ENCODE data around the gene LYRM2. TPM values are rescaled to one million over a fixed set of nuclear protein-coding genes. Genes with fewer than 3 reads are reported as not detected.

Gene LYRM2
- total RNA-seq, 2 donors from 2014 or later, result 8.0 to 13.8 TPM

GRCh38 chr6:89580997-89581666, 57.4 kb downstream of the LYRM2 start:
- Histone ChIP-seq H3K27me3 (no peaks in the 10 kb centered on the region), H3K4me3 (no peak overlapping the region), H3K27ac (no peak overlapping the region), H3K36me3 (replicated peaks in 1 of 2; ENCODE audit: insufficient read depth in 1 of 2, low read depth in 2 of 2) (no peaks in the 10 kb centered on the region), H3K4me1 (no peaks in the 10 kb centered on the region), H3K9me3 (no peaks in the 10 kb centered on the region)
- DNase-seq (no peak), ATAC-seq (no peak)
- intact Hi-C loops (cut with DNase I), result no loop called here
- no peak for TF ChIP-seq CTCF (IDR thresholded peaks at IDR 0.05)
- TF ChIP-seq POLR2A (IDR thresholded peaks at IDR 0.05), result no peak
- WGBS, 2 donors, result 88 to 92% methylated on average over 3 of the region's 3 CpGs

GRCh38 chr6:89575562-89575960, 63.0 kb downstream of the LYRM2 start:
- Histone ChIP-seq H3K27me3 (no peaks in the 10 kb centered on the region), H3K9me3 (no peaks in the 10 kb centered on the region), H3K4me3 (no peak overlapping the region), H3K27ac (no peak overlapping the region), H3K4me1 (no peaks in the 10 kb centered on the region), H3K36me3 (replicated peaks in 1 of 2; ENCODE audit: insufficient read depth in 1 of 2, low read depth in 2 of 2) (no peaks in the 10 kb centered on the region)
- TF ChIP-seq POLR2A (IDR thresholded peaks at IDR 0.05), result no peak
- no peak for TF ChIP-seq CTCF (IDR thresholded peaks at IDR 0.05)
- ATAC-seq (no peak), DNase-seq (no peak)
- intact Hi-C loops (cut with DNase I), result no loop called here
- WGBS, 2 donors, result 81 to 94% methylated on average over 2 of the region's 2 CpGs

- Histone ChIP-seq H3K27ac (no peak overlapping the region), H3K27me3 (no peaks in the 10 kb centered on the region), H3K4me3 (no peak overlapping the region), H3K4me1 (no peaks in the 10 kb centered on the region), H3K36me3 (replicated peaks in 1 of 2; ENCODE audit: insufficient read depth in 1 of 2, low read depth in 2 of 2) (no peaks in the 10 kb centered on the region), H3K9me3 (no peaks in the 10 kb centered on the region)
- 73 to 77% methylated on average over 2 of the region's 2 CpGs for WGBS, 2 donors
- no peak for TF ChIP-seq CTCF (IDR thresholded peaks at IDR 0.05)
- no peak for TF ChIP-seq POLR2A (IDR thresholded peaks at IDR 0.05)
- intact Hi-C loops (cut with DNase I), result no loop called here
- ATAC-seq (no peak), DNase-seq (no peak)
These were observed 63.5 kb downstream of the LYRM2 start for GRCh38 chr6:89574910-89575561.

GRCh38 chr6:89567630-89568390, 70.7 kb downstream of the LYRM2 start:
- Histone ChIP-seq H3K4me3 (no peak overlapping the region), H3K9me3 (no peaks in the 10 kb centered on the region), H3K27me3 (no peaks in the 10 kb centered on the region), H3K27ac (no peak overlapping the region), H3K36me3 (replicated peaks in 1 of 2; ENCODE audit: insufficient read depth in 1 of 2, low read depth in 2 of 2) (no peaks in the 10 kb centered on the region), H3K4me1 (peaks cover 7% of the 10 kb centered on the region)
- TF ChIP-seq POLR2A (IDR thresholded peaks at IDR 0.05) (no peak), CTCF (IDR thresholded peaks at IDR 0.05) (no peak)
- ATAC-seq, result no peak
- intact Hi-C loops (cut with DNase I), result no loop called here
- no peak for DNase-seq
- WGBS, 2 donors, result 50 to 60% methylated on average over 6 of the region's 6 CpGs

All from body of pancreas (tissue), 4 donors.